GM12892 (cell line): Measurements from ENCODE around the gene COX6A1.

Experiments
- POLR2A ChIP-seq: IDR thresholded peaks from 2 replicates; pipeline ENCODE4 v1.6.1; 2011; ENCODE audit warnings: low read depth, low read length, control low read depth
- POLR2AphosphoS5 ChIP-seq: IDR thresholded peaks from 2 replicates; pipeline ENCODE4 v1.6.1; 2011; ENCODE audit warnings: low read depth, low read length, control low read depth
- TAF1 ChIP-seq: IDR thresholded peaks from 2 replicates; pipeline ENCODE4 v1.6.1; 2011; ENCODE audit warnings: low read depth, mild to moderate bottlenecking, control low read depth, low read length, borderline replicate concordance

DNA sequence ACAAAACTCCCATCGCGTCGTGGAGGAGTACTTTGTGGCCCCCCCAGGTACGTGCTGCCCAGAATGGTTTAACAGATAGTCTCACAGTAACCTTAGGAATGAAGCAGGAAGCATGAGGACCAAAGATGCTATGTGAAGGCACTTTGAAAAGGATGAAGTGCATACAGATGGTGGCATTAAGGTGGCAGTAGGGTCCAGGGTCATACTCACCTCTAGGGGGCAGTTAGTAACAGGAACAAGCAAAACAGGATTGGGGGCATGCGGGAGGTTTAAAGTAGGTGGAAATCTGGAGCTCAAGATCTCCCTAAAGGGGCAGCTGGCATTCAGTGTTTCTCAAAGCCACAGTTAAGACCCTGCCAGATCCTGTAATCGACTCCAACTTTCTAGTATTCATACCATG, 19.2 kb downstream of the COX6A1 start:
- no peak; the same call in 1 of the 2 replicates for TF ChIP-seq POLR2A
- no peak; the same call in 1 of the 2 replicates for TF ChIP-seq POLR2AphosphoS5
- no peak for TF ChIP-seq TAF1
